ENCODE measurements around the gene ADCY7.

The ADCY7 gene

GRCh38 chr16:50227665-50228064 is 38.7 kb upstream of the ADCY7 start:
- H3K27ac ChIP-seq (ENCODE audit: low read length, poor library complexity, severe bottlenecking), result no peak overlapping the region
- H3K79me1 ChIP-seq (replicated peaks; ENCODE audit: low read length, poor library complexity, severe bottlenecking), result peaks cover 3% of the 10 kb centered on the region

GRCh38 chr16:50228364-50228868 is 37.9 kb upstream of the ADCY7 start:
- Histone ChIP-seq H2AFZ (ENCODE audit: low read depth, low read length) (no peak overlapping the region), H3K4me1 (ENCODE audit: control insufficient read depth, insufficient read depth, low read depth, low read length) (no peaks in the 10 kb centered on the region), H2BK120ac (ENCODE audit: low read depth, low read length) (no peak overlapping the region), H3K36me3 (ENCODE audit: control insufficient read depth in 1 of 2, insufficient read depth in 2 of 2, low read depth in 1 of 2, low read length in 2 of 2) (peaks cover 11 to 60% of the 10 kb centered on the region in 2 experiments), H3K27ac (ENCODE audit: low read length, poor library complexity, severe bottlenecking) (no peak overlapping the region), H3K79me1 (replicated peaks; ENCODE audit: low read length, poor library complexity, severe bottlenecking) (peaks cover 3% of the 10 kb centered on the region), H3K18ac (ENCODE audit: low read depth in 1 of 2, low read length in 2 of 2) (no peak overlapping the region), H3K27me3 (ENCODE audit: control insufficient read depth in 1 of 2, insufficient read depth in 1 of 2, low read length in 2 of 2) (no peaks in the 10 kb centered on the region), H2BK15ac (ENCODE audit: low read depth, poor library complexity, severe bottlenecking) (no peak overlapping the region), H3K23ac (ENCODE audit: low read length in 2 of 2) (no peak overlapping the region), H2BK5ac (ENCODE audit: low read depth, low read length, poor library complexity, severe bottlenecking) (no peak overlapping the region), H4K91ac (ENCODE audit: low read length) (no peak overlapping the region), H3K9ac (ENCODE audit: low read length) (no peak overlapping the region), H3K4me2 (ENCODE audit: low read length, poor library complexity, severe bottlenecking) (no peak overlapping the region), H3K4me3 (ENCODE audit: insufficient read depth in 1 of 2, low read depth in 1 of 2, low read length in 2 of 2) (no peak overlapping the region), H4K8ac (ENCODE audit: low read length) (no peak overlapping the region), H3K4ac (ENCODE audit: low read depth in 1 of 2, low read length in 2 of 2) (no peak overlapping the region), H3K9me3 (ENCODE audit: control insufficient read depth, low read length) (no peaks in the 10 kb centered on the region), H3K14ac (ENCODE audit: low read length in 2 of 2) (no peak overlapping the region), H2AK5ac (ENCODE audit: low read length, severe bottlenecking) (no peak overlapping the region), H2BK12ac (ENCODE audit: low read length in 2 of 2) (no peak overlapping the region)
- no peak for DNase-seq
- 98% methylated on average over 4 of the region's 5 CpGs for WGBS

More at GRCh38 chr16:50227665-50228064, 38.7 kb upstream of the ADCY7 start:
- no peak overlapping the region for H4K91ac ChIP-seq (ENCODE audit: low read length)
- H3K4me2 ChIP-seq (ENCODE audit: low read length, poor library complexity, severe bottlenecking), result no peak overlapping the region
- no peak overlapping the region for H3K18ac ChIP-seq (ENCODE audit: low read depth in 1 of 2, low read length in 2 of 2)
- H2BK15ac ChIP-seq (ENCODE audit: low read depth, poor library complexity, severe bottlenecking), result no peak overlapping the region
- H3K9ac ChIP-seq (ENCODE audit: low read length), result no peak overlapping the region
- no peaks in the 10 kb centered on the region for H3K27me3 ChIP-seq (ENCODE audit: control insufficient read depth in 1 of 2, insufficient read depth in 1 of 2, low read length in 2 of 2)
- no peak overlapping the region for H2AK5ac ChIP-seq (ENCODE audit: low read length, severe bottlenecking)
- no peaks in the 10 kb centered on the region for H3K4me1 ChIP-seq (ENCODE audit: control insufficient read depth, insufficient read depth, low read depth, low read length)
- WGBS, result 83% methylated on average over 7 of the region's 8 CpGs
- peaks cover 13 to 67% of the 10 kb centered on the region in 2 experiments for H3K36me3 ChIP-seq (ENCODE audit: control insufficient read depth in 1 of 2, insufficient read depth in 2 of 2, low read depth in 1 of 2, low read length in 2 of 2)
- no peak overlapping the region for H2AFZ ChIP-seq (ENCODE audit: low read depth, low read length)
- no peak overlapping the region for H2BK5ac ChIP-seq (ENCODE audit: low read depth, low read length, poor library complexity, severe bottlenecking)
- H2BK12ac ChIP-seq (ENCODE audit: low read length in 2 of 2), result no peak overlapping the region
- H3K4me3 ChIP-seq (ENCODE audit: insufficient read depth in 1 of 2, low read depth in 1 of 2, low read length in 2 of 2), result no peak overlapping the region
- no peak overlapping the region for H2BK120ac ChIP-seq (ENCODE audit: low read depth, low read length)
- no peak for DNase-seq
- H4K8ac ChIP-seq (ENCODE audit: low read length), result no peak overlapping the region
- H3K23ac ChIP-seq (ENCODE audit: low read length in 2 of 2), result no peak overlapping the region
- no peaks in the 10 kb centered on the region for H3K9me3 ChIP-seq (ENCODE audit: control insufficient read depth, low read length)
- no peak overlapping the region for H3K14ac ChIP-seq (ENCODE audit: low read length in 2 of 2)
- no peak overlapping the region for H3K4ac ChIP-seq (ENCODE audit: low read depth in 1 of 2, low read length in 2 of 2)

GRCh38 chr16:50229149-50229726 is 37.1 kb upstream of the ADCY7 start:
- no peak overlapping the region for H3K18ac ChIP-seq (ENCODE audit: low read depth in 1 of 2, low read length in 2 of 2)
- no peak overlapping the region for H3K4ac ChIP-seq (ENCODE audit: low read depth in 1 of 2, low read length in 2 of 2)
- no peaks in the 10 kb centered on the region for H3K4me1 ChIP-seq (ENCODE audit: control insufficient read depth, insufficient read depth, low read depth, low read length)
- H2AFZ ChIP-seq (ENCODE audit: low read depth, low read length), result no peak overlapping the region
- no peak overlapping the region for H4K91ac ChIP-seq (ENCODE audit: low read length)
- H3K4me3 ChIP-seq (ENCODE audit: insufficient read depth in 1 of 2, low read depth in 1 of 2, low read length in 2 of 2), result no peak overlapping the region
- no peak overlapping the region for H3K9ac ChIP-seq (ENCODE audit: low read length)
- peaks cover 3% of the 10 kb centered on the region for H3K79me1 ChIP-seq (replicated peaks; ENCODE audit: low read length, poor library complexity, severe bottlenecking)
- H3K27me3 ChIP-seq (ENCODE audit: control insufficient read depth in 1 of 2, insufficient read depth in 1 of 2, low read length in 2 of 2), result no peaks in the 10 kb centered on the region
- H2BK5ac ChIP-seq (ENCODE audit: low read depth, low read length, poor library complexity, severe bottlenecking), result no peak overlapping the region
- peaks cover 11 to 52% of the 10 kb centered on the region in 2 experiments for H3K36me3 ChIP-seq (ENCODE audit: control insufficient read depth in 1 of 2, insufficient read depth in 2 of 2, low read depth in 1 of 2, low read length in 2 of 2)
- no peak overlapping the region for H3K27ac ChIP-seq (ENCODE audit: low read length, poor library complexity, severe bottlenecking)
- no peak overlapping the region for H2AK5ac ChIP-seq (ENCODE audit: low read length, severe bottlenecking)
- over 99% methylated on average over 8 of the region's 10 CpGs for WGBS
- no peak overlapping the region for H2BK120ac ChIP-seq (ENCODE audit: low read depth, low read length)
- no peak overlapping the region for H3K14ac ChIP-seq (ENCODE audit: low read length in 2 of 2)
- no peak overlapping the region for H3K23ac ChIP-seq (ENCODE audit: low read length in 2 of 2)
- H2BK15ac ChIP-seq (ENCODE audit: low read depth, poor library complexity, severe bottlenecking), result no peak overlapping the region
- no peak overlapping the region for H2BK12ac ChIP-seq (ENCODE audit: low read length in 2 of 2)
- H3K9me3 ChIP-seq (ENCODE audit: control insufficient read depth, low read length), result no peaks in the 10 kb centered on the region
- no peak overlapping the region for H3K4me2 ChIP-seq (ENCODE audit: low read length, poor library complexity, severe bottlenecking)
- no peak for DNase-seq
- no peak overlapping the region for H4K8ac ChIP-seq (ENCODE audit: low read length)

DNA sequence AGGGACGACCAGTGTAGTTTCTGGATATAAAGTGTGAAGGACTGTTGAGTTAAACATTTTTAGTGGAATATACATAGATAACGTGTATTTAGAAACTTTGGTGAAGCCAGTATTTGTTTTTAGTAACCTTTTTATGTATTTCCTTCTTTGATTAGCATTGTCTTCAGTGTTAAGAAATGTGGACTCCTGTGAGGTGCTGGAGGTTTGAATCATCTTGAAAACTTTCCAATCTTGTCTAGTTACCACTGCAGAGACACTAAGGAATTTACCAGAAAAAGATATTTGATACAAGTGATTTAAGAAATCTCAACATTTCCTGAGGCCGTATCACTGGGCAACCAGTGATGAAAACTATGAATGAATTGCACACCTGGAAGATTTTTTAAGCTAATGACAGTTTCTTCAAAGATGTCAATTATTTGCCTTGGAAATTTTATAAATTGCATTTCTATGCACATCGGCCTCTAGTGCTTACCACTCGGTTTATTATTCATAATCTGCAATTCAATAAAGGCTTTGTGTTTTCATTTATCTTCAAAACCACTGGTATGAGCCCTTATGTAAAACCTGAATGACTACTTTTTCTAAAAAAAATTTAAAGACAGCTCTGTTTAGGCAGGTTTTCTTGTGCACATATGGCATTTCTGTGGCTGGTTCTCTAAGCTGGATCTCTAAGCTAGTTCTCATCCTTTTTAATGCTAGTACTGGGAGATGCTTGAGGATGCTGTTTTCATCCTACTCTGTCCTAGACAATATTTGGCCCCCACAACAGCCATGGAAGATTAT is 31.4 kb upstream of the ADCY7 start:
- Histone ChIP-seq H3K9me3 (ENCODE audit: control insufficient read depth, low read length) (no peaks in the 10 kb centered on the region), H3K4me2 (ENCODE audit: low read length, poor library complexity, severe bottlenecking) (no peak overlapping the region), H3K23ac (ENCODE audit: low read length in 2 of 2) (no peak overlapping the region), H2AFZ (ENCODE audit: low read depth, low read length) (no peak overlapping the region), H3K4me1 (ENCODE audit: control insufficient read depth, insufficient read depth, low read depth, low read length) (peaks cover 1% of the 10 kb centered on the region), H2BK15ac (ENCODE audit: low read depth, poor library complexity, severe bottlenecking) (no peak overlapping the region), H2AK5ac (ENCODE audit: low read length, severe bottlenecking) (no peak overlapping the region), H3K4ac (ENCODE audit: low read depth in 1 of 2, low read length in 2 of 2) (no peak overlapping the region), H3K4me3 (ENCODE audit: insufficient read depth in 1 of 2, low read depth in 1 of 2, low read length in 2 of 2) (no peak overlapping the region), H3K9ac (ENCODE audit: low read length) (no peak overlapping the region), H3K27ac (ENCODE audit: low read length, poor library complexity, severe bottlenecking) (peak overlapping the region; percentile 49), H2BK5ac (ENCODE audit: low read depth, low read length, poor library complexity, severe bottlenecking) (no peak overlapping the region), H4K8ac (ENCODE audit: low read length) (no peak overlapping the region), H2BK120ac (ENCODE audit: low read depth, low read length) (no peak overlapping the region), H3K18ac (ENCODE audit: low read depth in 1 of 2, low read length in 2 of 2) (no peak overlapping the region), H3K27me3 (ENCODE audit: control insufficient read depth in 1 of 2, insufficient read depth in 1 of 2, low read length in 2 of 2) (no peaks in the 10 kb centered on the region), H3K14ac (ENCODE audit: low read length in 2 of 2) (no peak overlapping the region), H2BK12ac (ENCODE audit: low read length in 2 of 2) (no peak overlapping the region), H3K36me3 (ENCODE audit: control insufficient read depth in 1 of 2, insufficient read depth in 2 of 2, low read depth in 1 of 2, low read length in 2 of 2) (peaks cover 0 to 5% of the 10 kb centered on the region in 2 experiments), H4K91ac (ENCODE audit: low read length) (no peak overlapping the region), H3K79me1 (replicated peaks; ENCODE audit: low read length, poor library complexity, severe bottlenecking) (no peaks in the 10 kb centered on the region)
- DNase-seq, result no peak
- 80% methylated on average over 4 of the region's 5 CpGs for WGBS
